Measurements from ENCODE around the gene GPC4.

Gene GPC4

DNA sequence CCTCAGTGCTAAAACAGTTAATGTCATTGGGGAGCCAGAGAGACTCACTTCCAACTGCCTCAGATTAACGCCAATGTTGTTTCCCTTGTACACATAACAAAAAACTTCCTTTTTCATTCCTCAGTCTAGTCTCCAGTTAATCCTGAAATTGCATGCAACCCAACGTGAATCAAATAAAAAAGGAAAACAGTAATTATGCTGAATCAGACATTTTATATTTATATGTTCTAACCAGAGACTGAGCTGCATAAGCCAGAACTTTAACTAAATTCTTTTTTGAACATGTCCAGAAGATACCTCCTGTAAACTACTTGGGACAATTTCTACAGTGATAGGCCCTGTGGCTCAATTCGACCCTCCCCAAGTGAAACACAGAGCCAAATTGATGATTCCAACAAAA is 4.7 kb downstream of the GPC4 start:
- no peak for DNase-seq (ENCODE audit: low spot score)

DNA sequence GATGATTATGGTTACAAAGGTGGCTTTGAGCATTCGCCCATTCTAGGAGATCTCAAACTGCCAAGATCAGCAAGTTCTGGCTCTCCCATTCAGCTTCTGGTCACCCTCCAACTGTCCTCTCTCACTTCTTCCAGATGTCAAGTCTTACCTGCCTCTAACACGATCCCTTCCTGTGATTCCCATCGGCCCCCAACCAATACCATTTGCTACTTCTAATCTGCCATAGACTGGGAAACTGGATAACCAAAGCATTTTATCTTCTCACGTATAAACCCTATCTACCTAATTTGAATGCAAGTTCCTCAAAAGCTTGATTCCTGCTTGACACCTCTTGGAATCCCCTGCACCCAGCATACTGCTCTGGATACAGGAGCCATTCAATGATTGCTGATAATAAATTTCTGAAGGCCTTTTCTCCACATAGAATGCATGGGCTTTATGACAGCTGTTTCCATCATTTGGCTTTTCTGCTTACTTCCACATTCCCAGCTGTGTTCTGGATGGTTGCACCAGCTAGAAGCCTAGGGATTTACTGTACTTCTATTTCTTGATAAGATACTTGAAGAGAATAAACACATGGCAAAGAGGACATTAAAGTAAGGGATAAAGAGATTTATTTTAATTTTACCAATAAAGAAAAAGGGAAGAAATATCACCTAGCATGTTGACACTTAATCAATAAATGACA is 9.6 kb downstream of the GPC4 start:
- no peak for DNase-seq (ENCODE audit: low spot score)

DNA sequence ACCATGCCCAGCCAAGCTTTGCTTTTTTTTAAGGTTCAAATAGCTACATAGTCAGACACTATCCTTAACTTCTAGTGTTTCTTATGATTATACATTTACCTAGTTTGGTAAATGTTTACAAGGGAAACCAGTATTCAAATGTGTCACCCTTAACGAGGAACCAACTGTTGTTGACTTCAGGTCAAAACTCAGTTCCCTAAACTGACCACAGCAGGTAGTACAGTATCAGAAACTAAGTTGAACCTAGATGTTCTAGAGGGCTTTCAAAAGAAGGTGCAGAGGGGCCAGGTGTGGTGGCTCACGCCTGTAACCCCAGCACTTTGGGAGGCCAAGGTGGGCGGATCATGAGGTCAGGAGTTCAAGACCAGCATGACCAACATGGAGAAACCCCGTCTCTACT is 11.3 kb downstream of the GPC4 start:
- DNase-seq (ENCODE audit: low spot score), result no peak

DNA sequence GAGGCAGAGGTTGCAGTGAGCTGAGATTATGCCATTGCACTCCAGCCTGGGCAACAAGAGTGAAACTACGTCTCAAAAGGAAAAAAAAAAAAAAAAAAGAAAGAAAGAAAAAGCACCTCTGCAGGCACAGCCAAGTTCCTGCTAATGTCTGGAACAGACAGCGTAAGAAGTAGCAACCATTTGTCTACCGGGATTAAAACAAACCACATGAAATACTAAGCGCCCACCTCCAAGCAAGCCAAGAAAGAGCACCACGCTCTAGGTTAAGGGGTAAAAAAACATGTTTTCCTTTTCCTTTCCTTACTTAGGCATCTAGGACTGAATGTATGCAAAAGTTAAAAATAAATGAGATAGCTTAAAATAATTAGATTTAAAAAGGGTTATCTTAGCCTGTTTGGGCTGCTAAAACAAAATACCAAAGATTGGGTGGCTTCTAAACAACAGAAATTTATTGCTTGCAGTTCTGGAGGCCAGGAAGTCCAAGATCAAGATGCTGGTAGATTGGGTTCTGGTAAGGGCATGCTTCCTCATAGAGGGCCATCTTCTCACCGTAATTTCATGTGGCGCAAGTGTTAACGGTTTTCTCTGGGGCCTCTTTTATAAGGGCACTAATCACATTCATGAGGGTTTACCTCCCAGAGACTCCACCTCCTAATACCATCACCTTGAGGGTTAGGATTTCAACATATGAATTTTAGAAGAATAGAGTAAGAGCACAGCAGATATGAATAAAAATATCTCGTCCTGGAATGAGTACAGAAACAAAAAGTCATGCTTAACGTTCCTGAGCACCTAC is 12.3 kb downstream of the GPC4 start:
- DNase-seq (ENCODE audit: low spot score), result no peak

DNA sequence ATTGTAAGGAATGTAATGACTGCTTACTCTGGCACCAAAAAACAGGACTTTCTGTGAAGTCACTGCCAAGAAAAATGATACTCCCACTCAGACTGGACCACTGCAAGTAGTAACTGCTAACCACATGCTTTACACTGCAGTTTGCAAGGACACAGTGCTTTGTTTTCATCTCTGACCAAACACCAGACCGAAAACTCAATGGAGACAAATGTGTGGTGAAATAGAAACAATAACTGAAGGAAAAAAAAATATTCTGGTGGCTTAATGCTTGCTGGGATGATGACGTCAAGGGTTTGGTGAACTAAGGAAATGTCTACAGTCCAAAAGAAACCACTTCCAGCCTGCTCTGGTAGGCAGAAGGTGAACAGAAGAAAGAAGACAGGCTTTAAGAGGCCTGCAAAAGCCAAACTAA is 13.2 kb downstream of the GPC4 start:
- DNase-seq (ENCODE audit: low spot score), result no peak

DNA sequence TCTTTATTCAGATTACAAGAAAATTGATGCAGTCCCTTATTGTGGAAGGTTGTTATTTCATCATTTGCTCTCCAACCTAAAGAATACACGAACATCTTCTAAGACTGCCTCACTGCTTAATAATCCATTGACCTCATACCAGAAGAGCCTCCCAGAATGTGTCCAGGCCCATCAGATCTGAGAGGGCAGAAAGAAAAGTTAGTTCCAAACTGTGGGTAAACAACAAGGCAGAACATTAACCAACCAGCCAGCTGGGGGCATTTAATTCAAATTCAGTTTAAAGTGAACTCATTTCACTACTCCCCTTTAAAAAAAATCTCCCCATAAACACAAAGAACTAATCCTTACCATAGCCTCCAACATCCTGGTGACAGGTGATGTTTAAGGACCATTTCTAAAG is 13.8 kb downstream of the GPC4 start:
- no peak for DNase-seq (ENCODE audit: low spot score)

DNA sequence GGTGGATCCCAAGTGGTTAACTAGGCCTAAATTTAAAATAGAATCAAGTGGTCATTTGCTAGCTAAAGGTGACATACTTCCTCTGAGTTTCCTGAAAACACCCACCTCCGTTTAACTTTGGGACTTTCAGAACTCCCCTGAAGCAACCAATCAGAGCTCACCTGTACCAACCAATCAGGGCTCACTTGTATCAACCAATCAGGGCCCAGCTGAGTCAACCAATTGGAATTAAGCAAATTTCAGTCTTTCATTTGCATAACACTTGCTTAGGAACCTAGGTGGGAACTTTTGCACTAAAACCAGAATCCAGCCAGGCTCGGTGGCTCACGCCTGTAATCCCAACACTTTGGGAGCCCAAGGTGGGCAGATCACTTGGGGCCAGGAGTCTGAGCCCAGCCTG is 15.9 kb downstream of the GPC4 start:
- no peak for DNase-seq (ENCODE audit: low spot score)

DNA sequence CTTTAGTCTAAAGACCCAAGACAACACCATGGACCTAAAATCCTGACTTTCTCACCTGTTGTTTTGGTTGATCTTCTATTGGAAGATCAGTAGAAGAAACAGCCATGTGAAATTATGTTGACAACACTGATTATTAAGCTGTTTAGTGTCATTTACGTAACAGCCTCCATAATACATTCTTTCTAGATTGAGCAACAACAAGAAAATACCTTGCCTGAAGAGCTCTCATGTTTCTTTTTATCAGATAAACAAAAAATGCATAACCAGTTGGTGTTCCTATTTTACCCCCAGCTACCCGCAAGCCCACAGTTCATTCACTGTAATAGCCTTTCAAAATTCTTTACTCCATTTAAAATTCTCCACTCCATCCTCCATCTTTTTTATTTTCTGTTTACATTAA is 20.5 kb downstream of the GPC4 start:
- DNase-seq (ENCODE audit: low spot score), result no peak

DNA sequence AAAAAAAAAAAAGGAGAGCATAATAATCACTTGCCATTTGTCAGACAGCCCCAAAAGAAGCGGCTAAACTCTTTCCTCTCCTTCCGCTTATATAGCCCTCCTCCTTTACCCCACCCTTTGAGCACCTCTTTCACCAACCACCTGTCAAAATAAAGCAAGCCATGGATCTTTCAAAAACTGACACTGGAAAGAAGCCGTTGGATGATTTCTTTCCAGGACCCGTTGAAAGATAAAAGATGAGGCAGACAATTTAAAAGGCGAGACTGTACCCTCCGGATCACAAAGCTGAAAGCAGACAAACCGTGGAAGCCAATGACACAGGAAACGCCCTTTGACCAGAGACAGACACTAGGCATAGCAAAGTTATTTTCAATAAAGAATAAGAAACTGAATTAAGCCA is 22.6 kb downstream of the GPC4 start:
- no peak for DNase-seq (ENCODE audit: low spot score)

DNA sequence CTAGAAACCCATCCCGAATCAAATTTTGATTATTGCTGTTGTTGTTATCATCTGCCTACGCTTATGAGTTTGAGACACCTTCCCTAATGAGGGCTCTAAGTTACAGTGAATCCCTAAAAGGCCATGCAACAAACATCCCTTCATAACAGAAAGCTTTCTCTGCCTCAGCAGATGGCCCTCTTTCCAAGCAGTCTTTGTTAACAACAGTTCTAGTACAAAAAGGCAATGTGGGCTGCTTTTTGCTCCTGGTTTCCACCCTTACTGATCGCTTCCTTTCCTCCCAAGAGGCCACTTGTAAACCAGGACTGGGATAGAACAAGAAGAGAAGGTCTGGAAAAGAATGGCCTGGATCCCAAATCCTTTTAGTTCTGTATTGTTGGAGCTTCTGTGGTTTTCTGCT is 24.2 kb downstream of the GPC4 start:
- DNase-seq (ENCODE audit: low spot score), result no peak

DNA sequence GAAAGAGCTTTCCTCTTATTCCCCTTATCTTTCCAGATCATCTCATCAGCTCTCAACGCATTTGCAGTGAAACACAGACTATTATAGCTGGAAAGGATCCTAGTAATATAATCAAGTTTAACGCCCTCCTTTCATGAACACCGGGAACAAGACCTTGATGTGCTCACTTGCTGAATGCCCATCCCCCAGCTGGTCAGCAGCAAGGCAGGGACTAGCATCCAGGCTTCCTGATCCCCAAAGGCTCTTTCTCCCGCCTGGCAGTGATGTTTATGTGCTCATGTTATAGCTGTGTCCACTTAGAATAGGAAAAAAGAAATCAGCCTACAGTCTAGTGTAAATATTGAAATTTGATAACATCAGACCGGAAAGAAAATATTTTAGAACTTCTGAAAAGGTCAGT is 24.6 kb downstream of the GPC4 start:
- no peak for DNase-seq (ENCODE audit: low spot score)

DNA sequence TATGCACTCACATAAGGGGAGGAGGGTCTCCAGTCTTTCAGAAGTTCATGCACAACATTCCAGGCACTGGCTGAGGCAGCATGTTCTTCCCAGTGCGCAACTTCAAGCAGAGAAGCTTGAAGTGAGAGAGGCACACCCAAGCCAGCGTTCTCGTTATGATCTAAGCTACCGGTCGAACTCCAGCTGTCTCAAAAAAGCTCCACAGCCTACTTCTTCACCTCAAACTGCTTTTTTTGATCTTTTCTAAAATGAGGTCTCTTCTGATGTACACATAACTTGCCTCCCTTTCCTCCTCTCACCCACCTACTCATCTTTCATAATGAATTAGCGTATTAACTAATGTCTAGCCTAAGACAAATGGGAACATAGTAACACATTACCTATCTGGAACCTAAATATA is 25.3 kb downstream of the GPC4 start:
- no peak for DNase-seq (ENCODE audit: low spot score)

DNA sequence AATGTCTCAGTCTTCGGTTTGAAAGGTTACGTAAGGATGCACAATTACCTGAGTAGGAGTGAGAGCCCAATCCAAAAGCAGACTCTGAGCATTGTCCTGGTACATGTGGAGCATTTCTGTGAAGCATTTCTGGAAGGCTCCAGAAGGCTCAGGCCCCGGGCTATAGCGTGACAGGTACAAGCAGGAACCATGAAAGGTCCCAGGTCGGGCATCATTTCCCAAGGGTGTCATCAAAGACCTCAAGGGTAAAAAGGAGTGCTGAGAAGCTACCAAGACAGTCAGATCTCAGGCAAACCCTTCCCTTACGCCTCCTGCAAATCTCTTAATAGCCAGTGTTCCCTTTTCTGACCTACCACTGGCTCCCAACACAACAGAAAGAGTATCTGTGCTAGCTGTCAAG is 30.8 kb downstream of the GPC4 start:
- no peak for DNase-seq (ENCODE audit: low spot score)

DNA sequence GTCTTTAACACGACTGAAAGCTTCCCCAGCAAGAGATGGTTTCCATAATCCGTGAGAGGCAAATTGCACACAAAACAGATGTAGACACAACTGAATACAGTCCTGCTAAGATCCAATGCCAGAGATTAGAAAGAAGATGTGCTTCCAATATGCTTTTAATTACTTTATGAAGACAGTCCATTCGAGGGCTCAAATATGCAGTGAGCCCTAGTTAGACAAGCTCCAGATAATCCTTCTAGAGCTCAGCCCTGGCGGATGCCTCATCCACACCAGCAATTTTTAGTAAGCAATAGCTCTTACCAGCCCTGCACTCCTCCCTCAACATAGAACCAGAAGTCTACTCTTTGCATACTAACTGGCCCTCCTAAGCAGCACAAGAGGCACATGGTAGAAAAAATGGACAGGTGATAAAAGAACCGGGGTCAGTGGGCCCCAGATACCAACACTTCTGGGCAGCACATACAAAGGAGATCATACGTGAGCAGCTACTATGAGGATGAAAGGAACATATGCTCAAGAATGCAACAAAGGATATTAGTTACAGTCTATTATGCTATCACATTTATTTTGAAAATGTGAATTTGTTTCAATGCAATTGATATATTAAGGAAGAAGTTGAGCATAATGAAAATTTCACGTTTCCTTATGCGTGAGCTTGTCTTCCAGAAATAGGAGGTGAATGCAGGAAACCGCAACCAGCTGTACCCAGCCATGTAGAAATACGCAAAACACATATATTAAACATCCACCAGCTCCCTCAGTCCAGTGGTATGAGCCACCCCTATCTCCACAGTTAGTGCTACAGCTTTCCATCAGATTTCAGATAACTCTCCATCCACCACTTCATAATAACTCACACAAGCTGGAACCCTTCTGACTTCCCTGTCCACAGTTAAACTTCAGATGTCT is 34.3 kb downstream of the GPC4 start:
- DNase-seq (ENCODE audit: low spot score), result no peak

DNA sequence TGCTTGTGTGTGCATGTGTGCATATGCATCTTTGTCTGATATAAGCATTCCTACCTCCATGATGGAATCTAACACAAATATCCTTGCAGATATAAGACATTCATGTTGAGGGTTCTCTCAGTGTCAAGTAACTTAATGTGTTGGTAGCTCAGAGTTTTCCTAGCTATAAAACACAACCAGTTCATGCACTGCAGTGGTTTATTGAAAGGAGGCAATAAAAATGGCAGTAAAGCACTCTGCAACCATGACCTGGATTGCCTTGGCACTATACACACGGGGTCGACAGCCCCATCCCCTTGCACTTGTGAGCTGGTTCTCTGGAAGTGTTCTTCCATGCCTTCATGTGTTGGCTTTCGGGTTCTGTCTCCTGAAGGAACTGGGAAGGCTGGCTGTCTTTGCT is 38.9 kb downstream of the GPC4 start:
- no peak for DNase-seq (ENCODE audit: low spot score)

DNA sequence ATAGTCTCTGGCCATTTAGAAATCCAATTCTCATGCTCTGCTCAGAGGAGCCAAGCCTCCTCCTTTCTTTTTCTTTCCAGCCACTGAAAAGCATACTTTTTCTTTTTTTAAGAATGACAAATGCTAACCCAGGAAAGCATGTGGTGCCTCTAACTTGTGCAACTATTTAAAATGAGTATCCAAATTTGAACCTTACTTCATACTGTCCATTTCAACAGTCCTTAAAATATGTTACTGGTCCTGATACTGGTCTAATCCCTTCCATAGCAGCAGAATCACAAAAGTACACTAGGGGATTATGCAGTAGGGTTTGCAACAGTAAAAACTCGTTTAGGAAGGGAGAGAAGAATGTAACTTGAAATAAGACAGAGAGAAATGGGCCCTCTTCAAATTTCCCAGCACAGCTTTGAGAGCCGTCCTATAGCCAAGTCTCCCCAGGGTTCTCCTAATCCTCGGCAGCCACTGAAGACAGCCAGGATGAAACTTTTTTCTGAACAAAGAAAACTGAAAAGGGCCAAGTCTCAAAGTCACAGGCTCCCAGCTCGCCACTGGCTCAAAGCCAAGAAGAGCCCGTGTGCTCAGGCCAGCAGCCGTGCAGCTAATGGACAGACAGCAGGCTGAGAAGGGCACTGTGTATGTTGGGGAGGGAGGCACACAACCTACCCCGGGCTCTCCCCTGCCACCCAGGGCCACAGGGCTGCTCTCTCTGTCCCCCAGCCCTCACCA is 39.5 kb downstream of the GPC4 start:
- no peak for DNase-seq (ENCODE audit: low spot score)

DNA sequence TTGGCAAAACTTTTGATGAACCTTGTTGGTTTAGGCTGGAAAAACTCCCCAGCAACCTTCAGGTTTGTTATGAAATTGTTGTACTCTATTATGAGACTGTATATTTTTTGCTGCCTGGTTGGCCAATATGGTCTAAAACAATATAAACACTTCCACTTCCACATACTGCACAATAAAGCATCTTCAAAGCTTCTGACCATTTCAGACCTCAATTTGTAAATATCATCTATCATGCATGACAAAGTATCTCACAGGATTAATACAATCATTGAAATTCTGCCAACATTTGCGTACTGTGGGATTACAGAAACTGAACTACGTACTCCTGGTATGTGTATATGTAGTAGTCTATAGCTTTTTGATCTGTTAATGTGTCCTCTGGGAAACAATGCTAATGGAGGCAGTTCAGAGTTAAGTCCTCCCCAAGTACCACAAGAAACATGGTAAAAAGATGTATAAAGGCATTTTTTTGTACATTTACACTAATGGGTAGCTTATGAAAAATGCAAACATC is 40.4 kb downstream of the GPC4 start:
- DNase-seq (ENCODE audit: low spot score), result no peak

DNA sequence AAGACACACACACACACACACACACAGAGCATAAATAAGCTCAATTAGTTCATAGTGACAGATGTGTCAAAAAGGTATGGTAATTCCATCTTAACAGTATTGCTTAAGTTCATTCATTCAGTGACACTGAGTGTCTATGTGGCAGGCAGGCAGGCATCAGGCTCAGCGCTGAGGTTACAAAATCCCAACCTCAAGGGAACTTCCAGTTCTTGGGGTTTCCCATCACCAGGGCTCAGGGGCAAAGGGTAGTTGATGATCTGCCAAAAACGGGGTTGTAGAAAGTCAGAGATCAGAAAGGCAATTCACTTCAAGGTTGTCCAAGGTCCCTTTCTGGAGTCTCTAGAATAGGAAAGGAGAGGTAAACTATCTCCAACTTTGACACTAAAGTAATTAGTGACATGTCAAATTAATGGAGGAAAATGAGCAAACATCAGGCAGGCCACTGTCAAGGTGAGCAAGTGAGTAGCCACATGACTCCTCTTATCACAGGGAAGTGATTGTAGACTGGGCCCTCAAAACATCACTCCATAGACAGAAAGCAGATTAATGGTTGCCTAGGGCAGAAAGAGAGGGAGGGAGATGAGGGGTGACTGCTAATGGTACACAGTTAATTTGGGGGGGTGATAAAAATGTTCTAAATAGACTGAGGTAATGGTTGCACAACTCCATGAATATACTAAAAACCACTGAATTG is 41.8 kb downstream of the GPC4 start:
- DNase-seq (ENCODE audit: low spot score), result no peak

DNA sequence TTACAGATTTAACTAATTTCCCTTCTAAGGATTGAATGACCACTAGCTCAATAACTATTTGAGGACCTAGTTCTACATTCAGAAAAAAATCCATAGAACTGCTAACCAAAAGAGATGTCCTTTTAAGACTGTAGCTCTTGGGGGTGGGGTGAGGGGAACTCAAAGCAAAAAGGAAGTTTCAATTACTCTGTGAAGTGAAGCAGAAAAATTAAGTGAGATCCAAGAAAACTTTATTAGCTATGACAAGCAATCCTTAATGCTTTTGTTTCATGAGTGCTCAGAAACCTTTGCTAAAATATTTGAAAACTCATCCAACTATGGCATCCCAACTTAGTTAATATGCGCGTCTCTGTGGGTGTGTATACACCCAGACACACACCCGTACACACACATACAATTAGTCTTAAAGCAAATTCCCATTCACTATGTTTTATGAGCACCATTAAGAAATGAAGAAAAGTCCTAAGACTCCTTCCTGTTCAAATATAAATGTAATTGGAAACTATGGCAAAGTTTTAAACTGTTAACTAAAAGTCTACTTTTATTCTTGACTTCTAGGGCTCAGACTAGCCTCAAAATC is 44.5 kb downstream of the GPC4 start:
- DNase-seq (ENCODE audit: low spot score), result no peak

DNA sequence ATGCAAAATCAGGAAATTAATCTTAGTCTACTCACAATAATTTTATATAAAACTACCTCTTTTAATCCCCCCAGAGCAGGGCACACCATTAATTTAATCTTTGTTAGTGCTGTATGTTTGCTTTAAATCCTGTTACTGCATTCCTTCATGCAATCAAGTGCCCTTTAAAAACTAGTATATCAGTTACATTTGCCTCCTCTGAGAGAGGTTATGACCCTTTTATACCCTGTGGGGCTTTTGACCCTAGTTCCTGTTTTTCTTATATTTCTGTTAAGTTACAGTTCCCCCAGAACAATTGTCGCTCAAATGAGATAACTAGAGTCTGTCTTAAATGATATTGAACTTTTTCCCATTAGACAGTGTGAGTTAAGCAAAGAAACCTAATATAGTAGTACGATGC is 46.2 kb downstream of the GPC4 start:
- no peak for DNase-seq (ENCODE audit: low spot score)

DNA sequence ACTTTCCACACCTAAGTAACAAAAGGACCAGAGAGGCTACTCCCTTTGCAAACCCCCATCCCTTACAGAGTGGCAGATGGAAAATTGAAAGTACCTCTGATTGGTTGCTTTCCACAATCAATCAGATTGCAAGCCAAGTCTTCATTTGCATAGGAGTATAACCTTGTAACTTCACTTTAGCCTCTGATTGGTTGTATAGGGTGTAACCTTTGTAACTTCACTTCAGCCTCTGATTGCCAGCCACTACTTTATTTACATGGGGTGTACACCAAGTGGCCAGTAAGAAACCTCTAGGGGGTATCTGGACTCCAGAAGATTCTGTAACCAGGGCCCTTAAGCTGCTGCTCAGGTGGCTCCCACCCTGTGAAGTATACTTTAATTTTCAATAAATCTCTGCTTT is 48.6 kb downstream of the GPC4 start:
- DNase-seq (ENCODE audit: low spot score), result no peak
